Activated CD4-positive, alpha-beta T cell treated with anti-CD3 and anti-CD28 coated beads for 1 hour (primary cell): ENCODE measurements around the gene PLCH2.

Experiments used
- DNase-seq: peaks from one replicate; pipeline ENCODE4 v3.0.0-alpha.2; 2020

PLCH2 gene

DNA sequence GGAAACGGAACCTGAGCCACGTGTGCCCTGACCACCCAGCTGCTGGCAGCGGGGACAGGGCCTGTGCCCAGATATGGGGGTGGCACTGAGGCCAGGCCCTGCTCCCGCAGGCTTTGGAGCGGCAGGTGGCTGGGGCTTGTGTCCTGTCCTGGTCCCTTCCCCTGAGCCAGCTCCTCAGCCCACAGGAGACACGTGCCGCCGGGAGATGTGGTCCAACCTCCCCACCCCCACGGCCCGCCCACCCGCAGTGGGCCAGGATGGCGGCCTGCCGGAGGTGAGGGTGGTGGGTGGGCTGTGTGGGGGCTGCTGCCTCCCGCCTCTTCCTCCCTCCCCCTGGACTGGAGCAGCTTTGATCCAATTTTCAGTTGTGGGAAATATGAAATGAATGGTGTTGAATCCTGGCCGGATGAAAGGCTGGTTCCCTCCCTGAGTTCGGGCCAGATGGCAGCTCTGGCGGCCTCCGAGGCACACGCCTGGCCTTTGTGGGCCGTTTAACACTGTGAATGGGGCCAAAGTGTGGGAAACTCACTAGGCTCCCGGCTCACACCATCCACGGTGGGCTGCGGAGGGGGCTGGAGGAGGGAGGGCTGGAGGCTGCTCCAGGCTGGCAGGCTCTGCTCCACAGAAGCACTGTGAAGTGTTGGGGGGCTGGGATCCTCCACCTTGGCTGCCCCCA lies 56.5 kb downstream of the PLCH2 start:
- DNase-seq, result no peak

- DNase-seq, result no peak
These were observed 57.3 kb downstream of the PLCH2 start for GRCh38 chr1:2533365-2533764.

DNA sequence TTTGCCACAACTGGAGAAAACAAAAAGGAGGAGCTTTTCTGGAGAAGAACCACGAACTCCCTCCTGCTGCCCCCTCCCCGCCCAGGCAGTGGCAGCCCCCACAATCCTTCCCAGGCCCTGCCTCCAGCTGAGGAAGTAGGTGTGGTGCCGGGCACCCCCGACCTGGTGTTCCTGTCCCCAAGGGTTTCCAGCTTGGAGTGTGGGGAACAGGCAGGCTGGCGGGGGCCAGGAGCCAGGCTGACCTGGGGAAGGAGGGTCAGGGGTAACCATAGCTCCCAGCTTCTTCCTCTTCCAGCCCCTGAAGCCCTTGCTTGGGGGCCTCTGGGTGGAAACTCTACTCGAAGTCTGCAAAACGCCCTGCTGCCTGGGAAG lies 58.2 kb downstream of the PLCH2 start:
- DNase-seq, result no peak

DNA sequence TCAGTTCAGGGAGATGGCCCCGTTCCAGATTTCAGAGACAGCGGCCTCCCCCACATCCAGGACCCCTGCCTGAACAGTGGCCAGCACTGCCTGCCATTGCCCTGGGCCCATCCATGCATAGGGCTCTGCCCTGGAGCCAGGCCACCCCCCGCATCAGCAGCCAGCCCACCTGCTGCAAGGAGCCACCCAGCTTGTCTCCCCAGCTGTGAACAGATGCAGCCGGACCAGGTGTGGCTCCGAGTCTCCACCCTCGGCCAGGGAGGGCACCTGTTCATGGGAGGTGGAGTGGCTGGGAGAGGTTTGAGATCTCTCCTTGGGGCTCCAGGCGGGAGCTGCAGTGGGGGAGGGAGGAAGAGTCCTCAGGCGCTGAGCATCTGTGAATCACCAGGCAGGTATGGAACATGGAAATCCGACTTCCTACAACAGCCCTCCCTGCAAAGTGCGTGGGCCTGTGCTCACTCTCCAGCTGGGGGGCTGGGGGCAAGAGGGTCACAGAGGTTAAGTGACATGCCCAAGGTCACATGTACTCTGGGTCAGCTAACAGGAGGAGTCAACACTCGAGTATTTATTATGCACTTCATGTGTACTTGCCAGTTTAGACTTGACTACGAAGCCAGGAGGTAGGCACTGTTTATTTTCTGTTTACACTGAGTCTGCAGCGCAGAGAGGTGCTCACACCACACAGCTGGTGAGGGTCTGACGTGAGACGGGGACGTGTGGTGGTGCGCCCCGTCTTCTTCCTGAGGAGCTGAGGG lies 58.8 kb downstream of the PLCH2 start:
- DNase-seq, result no peak

DNA sequence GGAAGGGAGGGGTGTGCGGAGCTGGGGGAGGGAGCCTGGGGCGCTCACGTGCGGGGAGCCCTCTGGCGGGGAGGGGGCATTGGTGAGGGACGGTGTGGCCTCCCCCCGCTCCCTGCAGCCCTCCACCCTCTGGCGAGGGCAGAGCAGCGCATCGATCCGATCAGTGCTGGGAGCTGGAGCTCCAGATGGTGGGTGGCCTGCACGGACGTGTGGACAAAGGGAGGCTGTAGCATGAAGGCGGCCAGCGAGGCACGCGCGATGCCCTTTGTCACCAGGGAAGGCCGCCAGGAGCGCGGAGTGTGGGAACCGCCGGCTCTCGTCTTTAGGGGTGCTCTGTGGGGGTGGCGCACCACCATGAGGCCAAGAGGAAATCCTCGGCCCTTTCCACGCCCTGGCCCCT lies 59.4 kb downstream of the PLCH2 start:
- DNase-seq, result no peak

- DNase-seq, result no peak
These were observed 59.9 kb downstream of the PLCH2 start for GRCh38 chr1:2535981-2536380.

- DNase-seq, result no peak
These were observed 61.7 kb downstream of the PLCH2 start for GRCh38 chr1:2537784-2538115.

- no peak for DNase-seq
These were observed 62.3 kb downstream of the PLCH2 start for GRCh38 chr1:2538376-2538775.

DNA sequence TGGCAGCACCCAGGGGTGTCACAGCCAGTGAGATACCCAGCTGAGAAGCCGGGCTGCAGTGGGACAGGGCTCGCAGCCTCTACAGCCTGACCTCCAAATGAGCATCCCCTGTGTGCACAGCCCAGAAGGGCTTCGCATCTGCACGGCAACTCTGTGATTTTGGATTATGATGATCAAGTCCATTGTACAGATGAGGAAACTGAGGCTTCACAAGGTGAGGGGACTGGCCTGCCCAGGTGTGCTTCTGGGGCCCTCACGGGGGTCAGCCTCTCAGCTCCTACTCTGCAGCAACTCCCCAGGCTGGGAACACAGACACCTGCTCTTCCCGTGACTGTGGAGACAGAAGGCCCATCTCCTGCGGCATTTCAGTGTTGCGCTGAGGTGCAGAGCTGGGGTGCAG lies 62.8 kb downstream of the PLCH2 start:
- no peak for DNase-seq

- no peak for DNase-seq
These were observed 63.3 kb downstream of the PLCH2 start for GRCh38 chr1:2539312-2539907.

DNA sequence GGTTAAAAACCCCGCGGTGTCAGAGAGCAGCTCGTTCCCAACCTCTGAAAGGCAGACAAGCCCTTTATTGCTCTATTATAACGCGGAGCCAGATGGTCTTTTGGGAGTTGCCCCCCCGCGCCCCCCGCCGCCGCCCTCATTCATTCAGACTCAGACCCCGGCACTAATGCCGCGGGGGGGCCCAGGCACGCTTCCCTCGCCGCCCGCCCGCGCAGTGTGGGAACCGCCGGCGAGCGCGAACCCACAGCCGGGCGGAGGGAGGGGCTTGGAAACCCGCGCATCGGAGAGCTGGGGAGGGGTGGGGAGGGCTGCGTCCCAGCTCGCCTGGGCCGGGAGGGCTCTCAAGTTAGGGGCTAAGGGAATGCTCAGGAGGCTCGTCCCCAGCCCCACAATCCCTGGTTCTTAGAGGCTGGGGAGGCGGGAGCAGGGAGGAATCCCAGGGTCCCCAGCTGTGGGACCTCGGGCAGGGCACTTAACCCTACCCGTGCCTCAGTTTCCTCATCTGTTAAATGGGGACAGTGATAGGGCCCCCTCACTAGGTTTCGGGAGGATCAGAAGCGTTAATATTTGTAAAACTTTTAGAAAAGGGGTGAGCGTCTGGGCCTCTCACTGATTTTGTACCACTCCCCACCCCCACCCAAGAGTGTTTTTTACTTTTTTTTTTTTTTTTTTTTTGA lies 64.9 kb downstream of the PLCH2 start:
- DNase-seq, result no peak

DNA sequence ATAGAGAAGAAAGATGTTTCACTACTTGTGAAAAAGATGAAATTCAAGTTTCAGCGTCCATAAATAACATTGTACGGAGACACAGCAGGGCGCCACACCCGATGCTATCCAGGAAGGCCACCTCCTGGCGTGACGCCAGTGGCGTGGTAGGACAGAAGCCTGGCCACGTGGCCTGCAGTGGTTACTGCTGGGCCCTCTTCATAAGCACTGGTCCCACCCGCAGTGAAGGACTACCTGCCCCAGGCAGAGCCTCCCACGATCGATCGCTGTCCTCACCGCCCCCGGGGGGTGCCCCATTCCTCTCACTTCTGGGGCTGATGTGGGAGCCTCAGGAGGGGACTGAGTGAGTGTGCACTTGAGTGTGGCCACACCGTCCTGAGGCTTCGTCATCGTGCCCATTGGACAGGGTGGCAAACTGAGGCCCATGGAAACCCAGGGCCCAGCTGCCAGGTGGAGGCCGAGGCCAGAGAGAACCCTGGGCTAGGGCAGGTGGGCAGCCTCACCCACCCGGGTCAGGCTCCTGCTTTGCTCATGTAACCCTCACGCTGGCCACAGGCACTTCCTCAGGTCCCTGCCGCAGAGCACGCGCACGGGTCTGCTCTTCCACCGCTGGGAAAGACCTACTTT lies 65.6 kb downstream of the PLCH2 start:
- no peak for DNase-seq

DNA sequence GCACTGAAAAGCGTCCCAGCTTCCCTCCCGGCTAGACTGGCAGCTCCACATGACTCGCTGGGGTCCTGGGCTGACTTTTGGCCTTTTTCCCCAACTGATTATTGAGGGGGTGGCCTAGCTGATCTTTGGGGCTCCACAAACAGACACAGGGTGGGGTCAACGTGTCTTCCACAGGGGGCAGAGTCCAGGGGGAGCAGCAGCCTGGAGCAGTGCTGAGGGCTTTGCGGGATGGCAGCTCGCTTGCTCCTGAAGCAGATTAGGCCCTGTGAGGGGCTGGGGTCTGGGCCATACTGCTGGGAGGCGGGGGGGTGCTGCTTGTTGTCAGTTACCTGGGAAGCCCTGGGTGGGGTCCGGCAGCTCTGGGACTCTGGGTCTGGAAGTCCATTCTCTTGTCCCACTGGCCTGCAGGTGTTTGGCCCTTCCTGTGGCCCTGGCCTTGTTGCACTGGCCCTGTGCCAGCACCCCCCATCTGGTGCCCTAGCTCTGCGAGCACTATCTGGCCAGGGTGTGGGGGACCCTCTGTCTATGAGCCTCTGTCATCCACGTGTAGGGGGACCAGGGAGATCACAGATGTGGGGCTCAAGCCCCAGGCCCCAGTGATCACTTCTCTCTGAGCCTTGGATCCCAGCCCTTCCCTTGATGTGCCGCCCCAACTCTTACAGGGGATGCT lies 66.3 kb downstream of the PLCH2 start:
- no peak for DNase-seq

- DNase-seq, result no peak
These were observed 67.5 kb downstream of the PLCH2 start for GRCh38 chr1:2543543-2544092.

DNA sequence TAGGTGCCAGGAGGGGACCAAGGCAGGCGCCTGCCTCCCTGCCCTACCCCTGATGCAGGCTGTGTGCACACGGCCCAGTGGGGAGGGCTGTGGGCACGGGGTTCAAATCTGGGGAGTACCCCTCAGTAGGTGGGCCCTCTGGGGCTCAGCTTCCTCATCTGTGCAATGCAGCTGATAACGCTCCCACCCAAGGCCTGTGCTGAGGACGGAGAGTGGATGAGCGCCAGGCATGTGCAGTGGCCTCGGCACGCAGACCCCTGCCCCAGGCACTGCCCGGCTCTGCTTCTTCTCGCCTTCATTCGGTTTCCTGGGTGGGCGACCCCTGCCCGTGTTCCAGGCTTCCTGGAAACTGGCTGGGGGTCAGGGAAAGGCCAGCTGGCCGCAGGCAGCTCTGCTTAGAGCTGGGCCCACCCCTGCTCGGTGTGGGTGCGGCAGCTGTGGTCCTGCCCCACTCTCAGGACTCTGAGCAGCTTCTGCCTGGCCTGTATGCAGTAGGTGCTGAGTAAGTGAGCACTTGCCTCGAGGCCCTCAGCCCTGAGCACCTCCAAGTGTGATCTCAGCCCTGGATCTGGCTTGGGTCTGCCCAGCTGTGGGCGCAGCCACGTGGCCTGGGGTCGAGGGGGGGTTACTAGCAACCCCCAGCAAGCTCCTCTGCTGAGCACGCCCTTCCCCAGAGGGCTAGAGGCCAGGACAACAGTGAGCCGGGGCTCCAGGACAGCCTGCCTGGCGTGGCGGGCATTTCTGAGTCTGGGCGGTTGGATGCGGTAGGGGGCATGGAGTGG lies 68.2 kb downstream of the PLCH2 start:
- no peak for DNase-seq

DNA sequence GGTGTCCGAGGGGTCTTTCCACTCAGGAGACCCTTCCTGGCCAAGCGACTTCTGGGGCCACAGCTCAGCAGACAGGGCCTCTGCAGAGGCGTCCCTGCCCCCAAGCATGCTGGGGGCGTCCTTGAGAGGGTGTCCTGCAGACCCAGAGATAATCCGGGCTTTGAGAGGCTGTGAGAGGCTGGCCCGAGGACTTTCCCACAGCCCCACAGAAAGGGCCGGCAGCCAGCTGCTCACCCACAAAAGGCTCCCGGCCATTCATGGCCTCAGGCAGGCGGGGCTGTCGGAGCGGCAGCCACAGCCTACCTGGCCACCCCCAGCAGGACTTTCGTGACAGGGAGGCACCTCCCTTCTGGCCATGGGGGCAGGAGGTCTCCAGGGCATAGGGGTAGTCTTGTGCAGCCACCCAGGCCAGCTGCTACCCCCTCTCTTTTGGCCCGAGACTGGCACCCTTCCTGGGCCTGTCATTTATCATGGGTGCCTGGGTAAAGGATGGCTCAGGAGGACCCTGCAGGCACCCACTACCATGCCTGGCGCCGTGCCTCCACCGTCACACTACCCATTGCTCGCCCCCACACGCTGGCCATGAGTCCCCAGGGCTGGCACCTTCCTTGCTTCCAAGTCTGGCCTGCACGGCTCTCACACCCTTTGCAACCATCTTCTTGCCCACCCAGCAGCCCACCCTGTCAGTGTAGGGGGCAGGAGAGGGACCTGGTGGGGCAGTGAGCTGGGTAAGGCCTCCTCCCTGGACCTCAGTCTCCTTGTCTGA lies 69.0 kb downstream of the PLCH2 start:
- DNase-seq, result no peak

DNA sequence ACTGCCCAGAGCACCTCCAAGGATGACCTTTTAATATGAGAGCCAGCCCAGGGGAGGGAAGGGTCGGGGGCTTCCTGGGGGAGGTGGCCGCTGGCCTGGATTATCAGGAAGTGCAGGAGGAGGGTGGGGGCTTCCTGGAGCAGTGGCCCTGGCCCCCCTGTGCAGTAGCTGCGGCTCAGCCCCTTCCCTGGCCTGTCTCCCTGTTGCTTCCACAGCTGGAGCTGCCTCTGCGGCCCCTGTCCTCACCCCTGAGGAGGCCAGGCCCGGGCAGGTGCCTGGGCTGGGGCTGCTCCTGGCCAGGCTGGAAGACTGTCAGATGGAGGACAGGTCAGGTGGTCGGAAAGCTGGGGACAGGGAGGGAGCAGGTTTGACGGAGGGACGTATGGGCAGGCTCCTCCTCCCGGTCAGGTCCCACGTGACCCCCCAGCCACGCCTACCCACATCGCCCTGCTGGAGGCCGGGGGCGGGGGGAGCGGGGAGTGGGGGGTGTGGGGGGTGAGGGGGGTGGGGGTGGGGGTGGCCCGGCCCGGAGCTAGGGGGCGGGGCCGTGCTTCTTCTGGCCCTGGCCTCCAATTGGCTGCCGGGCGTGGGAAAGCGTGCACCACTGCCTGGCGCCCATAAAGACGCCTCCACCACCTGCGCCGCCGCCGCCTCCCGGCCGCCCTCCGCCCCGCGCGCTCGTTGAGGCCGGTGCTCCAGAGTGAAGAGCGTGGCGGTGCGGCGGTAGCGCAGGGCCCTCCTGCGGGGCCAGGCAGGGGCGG lies 69.8 kb downstream of the PLCH2 start:
- peak; percentile 85 for DNase-seq

DNA sequence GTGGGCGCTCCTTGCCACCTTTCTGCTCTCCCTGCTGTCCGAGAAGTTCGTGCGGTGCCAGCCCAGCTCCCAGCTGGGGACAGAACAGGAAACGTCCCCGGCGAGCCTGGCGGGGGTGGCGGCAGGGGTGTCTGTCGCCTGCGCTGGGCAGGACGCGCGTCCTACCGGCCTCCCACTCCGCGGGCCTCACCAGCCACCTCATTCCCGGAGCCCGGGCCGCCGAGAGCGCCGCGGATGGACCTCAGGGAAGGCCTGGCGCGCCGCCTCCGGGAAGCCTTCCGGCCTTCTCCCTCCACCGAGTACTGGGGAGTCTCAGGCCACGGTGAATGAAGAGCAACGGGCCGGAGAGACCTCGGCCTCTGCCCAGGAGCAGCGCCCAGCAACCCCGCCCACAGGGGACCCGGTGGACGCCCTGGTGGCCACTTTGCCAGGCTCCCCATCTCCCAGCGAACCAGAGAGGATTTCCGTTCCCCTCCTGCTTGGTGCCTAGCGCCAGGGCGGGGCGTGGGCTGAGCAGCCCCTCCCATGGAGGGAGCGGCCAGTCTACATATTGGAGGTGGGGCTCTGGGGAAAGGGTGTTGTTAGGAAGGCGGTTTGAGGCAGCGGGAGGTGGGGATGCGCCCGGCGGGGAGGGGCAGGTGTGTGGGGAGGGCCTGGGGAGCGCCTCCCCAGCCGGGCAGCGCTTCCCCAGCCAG lies 70.6 kb downstream of the PLCH2 start:
- DNase-seq, result peak; percentile 69
